Activated effector memory CD4-positive, alpha-beta T cell treated with Interleukin-2 at 50 U/mL for 16 hours (primary cell): ENCODE data around the gene SEC16A.

Source experiments
- DNase-seq: peaks from one replicate; pipeline ENCODE4 v3.0.0-alpha.2; 2020

The SEC16A gene

DNA sequence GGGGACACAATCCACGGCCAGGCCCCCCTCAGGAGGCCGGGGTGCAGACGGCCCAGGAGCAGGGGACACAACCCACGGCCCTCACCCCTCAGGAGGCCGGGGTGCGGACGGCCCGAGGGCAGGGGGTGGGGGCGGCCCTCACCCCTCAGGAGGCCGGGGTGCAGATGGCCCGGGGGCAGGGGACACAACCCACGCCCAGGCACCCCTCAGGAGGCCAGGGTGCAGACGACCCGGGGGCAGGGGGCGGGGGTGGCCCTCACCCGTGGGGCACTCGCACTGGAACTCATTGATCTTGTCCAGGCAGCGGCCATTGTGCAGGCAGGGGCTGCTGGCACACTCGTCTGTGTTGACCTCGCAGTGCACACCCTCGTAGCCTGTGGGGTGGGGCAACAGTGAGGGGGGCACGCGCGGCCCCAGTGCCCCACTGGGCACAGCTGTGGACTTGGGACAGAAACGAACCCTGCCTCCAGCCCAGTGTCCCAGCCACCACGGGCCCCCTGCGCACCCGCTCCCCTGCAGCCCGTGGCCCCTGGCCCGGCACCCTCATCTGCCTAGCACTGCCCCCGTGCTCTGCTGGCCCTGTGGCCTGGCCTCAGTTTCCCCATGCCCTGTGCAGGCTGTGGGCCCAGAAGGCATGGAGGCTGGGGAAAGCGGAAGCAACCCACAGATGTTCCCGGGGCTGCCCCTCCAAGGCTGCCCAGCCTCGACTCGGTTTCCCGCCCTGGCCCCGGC, 34.3 kb upstream of the SEC16A start:
- no peak for DNase-seq

DNA sequence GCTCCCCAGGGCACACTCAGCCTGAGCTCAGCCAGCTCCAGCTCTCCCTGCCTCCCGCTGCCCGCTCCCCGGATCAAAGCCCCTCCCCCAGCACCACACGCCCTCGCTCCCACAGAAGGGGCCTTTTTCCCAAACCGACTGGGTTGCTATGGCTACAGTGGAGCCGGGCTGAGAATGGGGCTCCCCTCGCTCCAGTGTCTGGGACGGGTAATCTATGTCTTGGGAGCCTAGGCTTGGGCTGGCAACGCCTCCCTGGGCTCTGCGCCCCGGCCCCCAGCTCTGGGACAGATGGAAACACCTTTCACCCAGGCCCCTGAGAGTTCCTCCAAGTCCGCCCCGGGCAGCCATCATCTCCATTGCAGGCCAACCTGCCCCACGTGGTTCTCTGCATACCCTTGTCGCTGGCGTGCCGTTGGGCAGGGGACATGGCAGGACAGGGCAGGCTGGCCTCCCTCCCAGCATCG, 33.4 kb upstream of the SEC16A start:
- DNase-seq: no peak

DNA sequence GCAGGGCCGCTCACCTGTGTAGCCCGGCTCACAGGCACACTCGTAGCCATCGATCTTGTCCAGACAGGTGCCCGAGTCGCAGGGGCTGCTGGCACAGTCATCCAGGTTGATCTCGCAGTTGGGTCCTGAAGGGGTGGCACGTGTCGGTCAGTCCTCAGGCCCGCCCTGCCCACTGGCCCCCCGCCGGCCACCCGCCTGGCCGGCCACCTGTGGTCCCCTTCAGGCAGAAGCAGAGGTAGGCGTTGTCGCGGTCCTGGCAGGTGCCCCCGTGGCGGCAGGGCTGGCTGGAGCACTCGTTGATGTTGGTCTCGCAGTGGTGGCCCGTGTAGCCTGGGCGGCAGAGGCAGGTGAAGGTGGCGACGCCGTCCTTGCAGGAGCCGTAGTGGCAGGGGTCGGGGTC, 32.4 kb upstream of the SEC16A start:
- no peak for DNase-seq

DNA sequence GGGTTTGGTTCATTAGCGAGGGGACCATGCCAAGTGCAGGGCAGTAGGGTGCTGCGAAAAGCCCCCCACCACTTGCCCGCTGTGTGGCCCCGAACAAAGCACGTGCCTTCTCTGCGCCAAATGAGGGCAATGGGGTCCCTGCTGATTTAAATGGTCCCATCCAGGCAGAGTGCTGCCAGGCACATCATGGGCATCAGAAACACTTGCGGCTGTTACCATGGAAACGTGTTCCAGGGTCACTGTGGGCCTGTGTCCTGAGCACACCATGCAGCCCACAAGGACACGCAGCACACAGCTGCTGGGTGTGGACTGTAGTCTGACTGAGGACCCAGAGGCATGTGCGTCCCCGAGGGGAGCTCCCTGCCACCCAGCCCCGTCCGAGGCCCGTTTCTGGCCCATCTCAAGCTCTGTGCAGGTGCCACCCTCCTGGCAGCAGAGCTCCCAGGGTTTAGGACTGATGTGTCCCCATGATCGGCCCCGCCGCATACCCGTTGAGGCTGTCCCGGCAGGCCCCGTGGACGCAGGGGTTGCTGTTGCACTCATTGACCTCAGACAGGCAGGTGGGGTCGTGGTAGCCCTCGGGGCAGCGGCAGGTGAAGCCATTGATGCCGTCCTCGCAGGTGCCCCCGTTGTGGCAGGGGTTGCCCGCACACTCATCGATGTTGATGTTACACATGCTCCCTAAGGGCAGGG, 31.3 kb upstream of the SEC16A start:
- no peak for DNase-seq

DNA sequence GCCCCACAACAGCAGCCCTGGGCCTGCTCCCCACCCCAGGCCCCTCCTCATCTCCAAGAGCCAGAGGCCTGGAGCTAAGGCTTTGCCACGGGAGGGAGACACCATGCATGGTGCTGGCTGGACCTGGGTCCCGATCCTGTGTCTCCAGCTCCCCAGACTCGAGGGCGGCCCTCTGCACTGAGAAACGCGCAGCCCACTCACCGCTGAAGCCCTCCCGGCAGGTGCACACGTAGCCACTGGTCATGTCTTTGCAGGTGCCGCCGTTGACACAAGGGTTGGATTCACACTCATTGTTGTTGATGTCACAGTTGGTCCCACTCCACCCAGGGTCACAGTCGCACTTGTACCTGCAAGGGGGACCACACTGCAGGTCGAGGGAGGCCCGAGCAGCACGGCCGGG, 30.4 kb upstream of the SEC16A start:
- no peak for DNase-seq

DNA sequence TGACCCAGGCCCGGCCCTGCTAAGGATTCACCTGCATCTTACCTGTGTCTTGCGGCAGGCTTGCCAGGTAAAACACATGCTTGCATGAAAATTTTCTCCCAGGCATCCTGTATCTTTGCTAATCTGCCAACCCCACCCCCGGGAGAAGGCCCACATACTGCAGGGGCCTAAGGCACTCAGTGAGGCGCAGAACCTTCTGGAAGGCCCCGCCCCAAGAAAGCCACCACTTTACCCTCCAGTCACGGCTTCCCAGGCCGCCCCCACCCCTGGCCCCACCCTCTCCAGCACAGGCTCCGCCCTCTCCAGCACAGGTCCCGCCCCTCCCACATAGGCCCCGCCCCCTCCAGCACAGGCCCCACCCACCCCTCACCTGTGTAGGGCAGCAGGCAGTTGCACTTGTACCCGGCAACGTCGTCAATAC, 29.8 kb upstream of the SEC16A start:
- DNase-seq: no peak

DNA sequence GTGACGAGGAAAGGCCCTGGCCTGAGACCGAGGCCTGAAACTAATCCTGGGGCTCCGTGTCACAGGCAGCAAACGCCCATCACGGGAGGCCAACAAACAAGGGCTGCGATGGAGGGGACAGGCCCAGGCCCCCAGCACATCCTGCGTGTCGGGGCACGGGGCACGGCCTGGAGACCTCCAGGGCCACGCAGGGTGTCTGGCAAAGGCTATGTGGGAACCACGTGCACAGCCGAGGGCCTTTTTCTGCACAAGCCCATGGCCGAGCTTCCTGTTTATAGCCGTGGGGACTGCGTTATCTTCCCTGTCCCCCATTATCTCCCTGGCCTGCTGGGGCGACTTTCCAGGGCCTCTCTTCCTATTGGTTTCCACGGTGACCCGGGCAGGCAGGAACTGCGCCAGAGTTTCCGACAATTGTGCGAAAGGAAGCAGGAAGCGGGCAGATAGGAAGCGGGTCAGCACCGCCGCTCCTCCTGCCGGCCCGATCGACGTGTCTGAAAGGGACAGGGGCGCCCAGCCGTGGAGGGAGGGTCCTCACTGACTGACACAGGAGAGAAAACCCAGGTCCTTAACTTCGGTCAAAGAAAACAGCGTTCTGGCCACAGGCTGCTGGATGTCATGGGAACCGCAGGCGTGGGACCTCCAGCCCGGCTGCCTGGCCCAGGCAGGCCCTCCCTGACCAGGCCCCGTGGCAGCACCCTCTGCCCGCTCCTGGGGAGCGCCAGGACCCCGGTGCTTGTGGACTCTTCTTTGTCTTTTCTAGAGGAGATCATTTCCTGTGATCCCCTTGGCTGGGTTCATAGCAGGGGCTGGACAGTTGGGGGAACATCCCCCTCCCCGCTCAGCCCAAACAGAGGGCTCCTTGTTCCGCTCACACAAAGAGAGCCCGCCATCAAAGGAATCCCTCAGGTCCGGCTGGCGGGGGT, 29.1 kb upstream of the SEC16A start:
- no peak for DNase-seq

DNA sequence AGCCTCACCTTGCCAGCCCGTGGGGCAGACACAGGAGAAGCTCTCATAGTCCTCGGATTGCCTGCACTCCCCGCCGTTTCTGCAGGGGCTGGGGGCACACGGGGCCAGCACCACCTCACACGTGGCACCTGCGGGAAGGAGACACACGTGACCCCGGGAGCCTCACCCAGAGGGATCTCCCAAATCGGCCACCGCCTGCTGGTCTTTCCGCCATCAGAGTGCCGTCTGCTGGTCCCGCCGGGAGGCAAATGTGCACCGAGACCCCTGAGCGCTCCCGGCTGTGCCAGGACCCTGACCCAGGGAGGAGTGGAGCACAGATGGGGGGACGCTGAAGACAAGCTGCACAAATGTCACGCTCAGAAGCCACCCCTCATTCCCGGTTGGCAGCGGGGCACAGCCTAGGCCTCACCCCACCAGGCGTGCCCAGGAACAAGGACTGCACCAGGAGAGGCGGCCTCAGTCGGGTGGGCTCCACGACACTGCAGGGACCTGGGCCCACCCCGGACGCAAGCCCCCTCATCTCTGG, 28.4 kb upstream of the SEC16A start:
- no peak for DNase-seq

DNA sequence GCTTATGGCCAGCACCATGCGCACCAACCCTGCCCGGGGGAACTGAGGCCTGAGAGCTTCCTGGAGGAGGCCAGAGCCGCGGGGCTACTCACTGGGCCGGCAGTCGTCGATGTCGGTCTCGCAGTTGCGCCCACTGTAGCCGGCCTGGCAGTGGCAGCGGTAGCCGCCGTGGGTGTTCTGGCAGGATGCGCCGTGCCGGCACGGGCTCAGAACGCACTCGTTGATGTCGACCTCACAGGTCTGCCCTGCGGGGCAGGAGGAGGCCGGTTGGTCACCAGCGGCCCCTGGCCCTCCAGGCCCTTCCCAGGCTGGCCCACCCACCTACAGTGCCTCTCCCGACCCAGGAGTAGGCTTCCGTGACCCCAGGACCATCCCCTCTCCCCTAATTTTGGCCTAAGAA, 27.7 kb upstream of the SEC16A start:
- DNase-seq: no peak

DNA sequence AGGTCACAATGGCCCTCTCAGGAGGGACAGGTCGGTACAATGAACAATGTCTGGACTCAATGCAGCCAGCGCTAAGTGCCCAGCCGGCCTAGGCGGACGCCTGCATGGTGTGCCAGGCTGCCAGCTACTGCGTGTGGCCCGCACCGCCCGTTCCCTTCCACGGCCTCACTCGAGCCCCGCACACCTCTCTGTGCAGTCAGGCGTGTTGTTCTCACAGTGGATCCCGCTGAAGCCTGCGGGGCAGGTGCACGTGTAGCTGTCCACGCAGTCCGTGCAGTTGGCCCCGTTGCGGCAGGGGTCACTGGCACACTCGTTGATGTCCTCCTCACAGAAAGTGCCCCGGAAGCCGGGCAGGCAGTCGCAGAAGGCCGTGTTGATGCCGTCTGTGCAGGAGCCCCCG, 26.7 kb upstream of the SEC16A start:
- DNase-seq: no peak

DNA sequence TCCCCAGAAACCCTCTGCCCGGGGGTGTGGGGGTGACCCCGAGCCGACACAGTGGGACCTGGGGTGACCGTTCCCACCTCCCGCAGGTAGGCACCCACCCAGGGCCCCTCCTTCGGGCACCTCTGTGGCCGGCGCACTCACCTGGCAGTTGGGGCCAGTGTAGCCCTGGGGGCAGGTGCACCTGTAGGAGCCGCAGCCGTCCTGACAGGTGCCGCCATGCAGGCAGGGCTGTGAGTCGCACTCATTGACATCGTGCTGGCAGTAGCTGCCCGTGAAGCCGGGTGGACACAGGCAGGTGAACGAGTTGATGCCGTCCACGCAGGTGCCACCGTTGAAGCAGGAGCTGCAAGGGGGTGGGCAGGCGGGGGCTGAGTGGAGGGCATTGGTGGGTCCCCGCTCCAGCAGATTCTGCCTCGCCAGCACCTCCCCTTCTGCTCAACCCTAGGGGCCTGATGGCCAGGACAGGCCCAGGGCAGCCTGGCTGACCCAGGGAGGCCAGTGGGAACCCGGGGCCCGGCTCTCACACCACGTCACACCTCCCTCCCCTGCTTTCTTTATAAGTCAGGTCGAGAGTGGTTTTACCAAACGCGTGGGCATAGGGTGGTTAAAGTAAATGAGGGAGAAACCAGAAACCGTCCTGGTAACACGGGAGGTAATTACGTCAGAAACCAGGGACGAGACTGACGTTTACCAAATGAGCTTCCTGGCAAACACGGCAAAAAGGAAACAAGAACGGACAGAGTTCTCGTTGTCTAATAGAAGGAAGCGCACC, 26.1 kb upstream of the SEC16A start:
- DNase-seq: no peak

DNA sequence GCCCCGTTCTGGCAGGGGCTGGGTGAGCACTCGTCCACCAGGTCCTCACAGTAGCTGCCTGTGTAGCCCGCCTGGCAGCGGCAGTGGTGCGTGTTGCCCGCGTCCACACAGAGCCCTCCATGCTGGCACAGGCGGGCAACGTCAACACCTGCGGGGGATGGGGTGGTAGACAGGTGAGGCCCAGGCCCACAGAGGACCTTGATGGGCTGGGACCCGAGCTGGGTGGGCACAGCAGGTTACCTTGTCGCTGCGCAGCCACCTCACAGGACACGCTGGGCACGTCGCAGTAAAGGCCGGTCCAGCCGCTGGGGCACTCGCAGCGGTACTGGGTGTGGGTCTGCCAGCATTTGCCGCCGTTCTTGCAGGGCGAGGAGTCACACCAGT, 25.1 kb upstream of the SEC16A start:
- DNase-seq: no peak

DNA sequence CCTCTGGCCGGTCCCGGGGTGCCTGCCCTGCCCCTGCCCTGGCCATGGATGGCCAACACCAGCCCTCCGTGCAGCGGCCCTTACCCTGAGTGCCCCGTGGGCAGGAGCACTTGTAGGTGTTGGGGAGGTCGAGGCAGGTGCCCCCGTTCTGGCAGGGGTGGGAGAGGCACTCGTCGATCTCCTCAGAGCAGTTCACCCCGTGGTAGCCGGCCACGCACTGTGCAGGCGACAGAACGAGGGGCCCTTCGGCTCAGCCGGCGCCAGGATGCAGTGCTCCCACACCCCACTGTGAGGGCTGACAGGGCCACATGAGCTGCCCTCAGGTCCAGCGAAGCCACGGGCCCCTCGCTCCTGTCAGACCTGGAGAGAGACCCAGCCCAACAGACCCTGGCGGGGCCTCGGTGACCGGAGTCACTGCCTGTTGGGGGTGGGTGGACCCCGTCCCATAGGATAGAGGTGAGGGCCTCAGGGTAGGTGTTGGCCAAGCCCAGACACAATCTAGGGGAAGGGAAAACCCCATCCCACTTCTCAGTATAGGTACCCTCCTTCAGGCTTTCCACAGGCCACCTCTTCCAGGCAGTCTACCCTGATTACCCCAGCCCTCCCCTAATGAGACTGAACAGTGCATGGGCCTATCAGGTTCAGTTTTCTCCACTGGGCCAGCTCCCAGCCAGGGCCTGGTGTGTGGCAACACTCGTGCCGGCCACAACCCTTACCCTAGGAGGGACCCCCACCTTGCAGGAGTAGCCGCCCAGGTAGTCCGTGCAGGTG, 24.6 kb upstream of the SEC16A start:
- no peak for DNase-seq

DNA sequence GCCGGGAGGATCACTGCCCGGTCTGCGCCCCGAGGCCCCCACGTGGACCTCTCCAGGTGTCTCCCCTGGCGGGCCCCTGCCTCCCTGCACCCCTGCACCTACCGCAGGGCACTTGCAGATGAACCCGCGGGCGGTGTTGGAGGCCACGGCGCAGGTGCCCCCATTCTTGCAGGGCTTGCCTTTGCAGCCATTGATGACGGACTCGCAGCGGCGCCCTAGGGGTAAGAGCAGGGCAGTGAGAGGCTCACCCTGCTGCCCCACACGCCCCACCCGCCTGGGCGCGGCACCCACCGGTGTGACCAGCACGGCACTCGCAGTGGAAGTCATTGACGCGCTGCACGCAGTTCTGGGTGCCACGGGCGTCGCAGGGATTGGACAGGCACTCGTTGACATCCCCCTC, 23.6 kb upstream of the SEC16A start:
- DNase-seq: no peak

DNA sequence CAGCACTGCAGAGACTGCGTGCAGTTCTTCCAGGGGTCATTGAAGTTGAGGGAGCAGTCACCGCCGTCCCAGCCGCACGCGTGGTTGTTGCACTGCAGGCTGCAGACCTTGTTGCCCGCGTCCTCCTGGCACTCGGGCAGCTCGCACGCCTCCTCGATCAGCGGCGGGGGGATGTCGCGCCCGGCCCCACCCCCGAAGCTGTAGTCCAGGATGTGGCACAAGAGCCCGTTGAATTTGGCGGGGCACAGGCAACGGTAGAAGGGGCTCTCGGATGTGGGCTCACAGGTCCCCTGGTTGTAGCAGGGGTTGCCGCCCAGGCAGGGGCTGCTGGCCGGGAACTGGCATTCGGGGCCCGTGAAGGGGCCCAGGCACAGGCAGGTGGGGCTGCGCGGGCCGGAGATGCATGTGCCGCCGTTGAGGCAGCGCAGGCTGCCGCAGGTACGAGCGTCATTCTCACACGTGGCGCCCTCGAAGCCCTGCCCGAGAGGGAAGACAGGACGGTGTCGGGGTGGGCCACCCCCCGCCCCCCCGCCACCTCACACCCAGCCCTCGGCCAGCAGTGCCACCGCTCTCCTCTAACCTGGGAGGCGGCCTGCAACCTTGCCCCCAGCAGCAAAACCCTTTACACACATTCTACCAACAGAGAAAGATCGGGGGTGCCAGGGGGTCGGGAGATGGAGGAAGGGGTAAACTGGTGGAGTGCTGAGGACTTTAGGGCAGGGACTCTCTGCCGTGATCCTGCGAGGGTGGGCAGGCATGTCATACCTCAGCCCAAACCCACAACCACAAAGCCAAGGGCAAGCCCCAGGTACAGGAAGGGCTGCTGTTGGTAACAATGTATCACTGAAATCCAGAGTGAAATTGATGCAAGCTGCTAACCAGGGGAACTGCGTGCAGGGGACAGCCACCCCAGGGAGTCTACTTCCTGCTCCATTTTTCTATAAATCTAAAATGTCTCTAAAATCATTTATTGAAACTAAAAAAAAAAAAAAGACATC, 22.9 kb upstream of the SEC16A start:
- no peak for DNase-seq

DNA sequence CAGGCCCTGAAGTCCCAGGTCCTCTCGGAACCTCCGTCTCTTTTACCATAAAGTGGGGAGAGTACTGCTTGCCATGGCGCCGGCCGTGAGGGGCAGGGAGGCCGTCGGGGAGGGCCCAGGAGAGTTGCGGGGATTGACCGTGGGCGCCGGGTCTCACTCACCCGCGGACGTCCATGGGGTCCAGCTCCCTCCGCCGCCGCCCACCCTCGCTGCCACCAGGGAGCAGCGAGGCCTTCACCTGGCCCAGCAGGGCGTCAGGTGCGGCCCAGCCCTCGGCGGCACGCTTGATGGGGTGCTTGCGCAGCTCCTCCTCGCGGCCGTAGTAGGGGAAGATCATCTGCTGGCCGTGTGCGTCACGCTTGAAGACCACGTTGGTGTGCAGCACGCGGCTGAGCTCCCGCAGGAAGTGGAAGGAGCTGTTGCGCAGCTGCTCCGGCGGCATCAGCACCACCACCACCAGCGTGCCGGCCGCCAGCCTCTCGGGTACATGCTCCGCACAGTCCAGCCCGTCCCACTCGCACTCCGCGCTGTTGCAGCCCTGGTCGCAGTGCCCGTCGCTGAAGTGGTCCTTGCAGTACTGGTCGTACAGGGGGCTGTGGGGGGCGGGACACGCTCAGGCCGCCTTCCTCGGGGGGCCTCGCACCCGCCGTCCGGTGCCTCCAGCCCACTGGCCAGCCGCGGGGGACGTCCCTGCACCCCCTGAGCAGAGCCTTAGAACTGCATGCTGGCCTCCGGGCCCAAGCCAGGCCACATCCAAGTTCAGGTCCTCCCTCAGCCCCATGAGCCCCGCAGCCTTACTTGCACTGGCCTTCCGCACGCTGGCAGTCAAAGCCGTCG, 21.9 kb upstream of the SEC16A start:
- DNase-seq: no peak

DNA sequence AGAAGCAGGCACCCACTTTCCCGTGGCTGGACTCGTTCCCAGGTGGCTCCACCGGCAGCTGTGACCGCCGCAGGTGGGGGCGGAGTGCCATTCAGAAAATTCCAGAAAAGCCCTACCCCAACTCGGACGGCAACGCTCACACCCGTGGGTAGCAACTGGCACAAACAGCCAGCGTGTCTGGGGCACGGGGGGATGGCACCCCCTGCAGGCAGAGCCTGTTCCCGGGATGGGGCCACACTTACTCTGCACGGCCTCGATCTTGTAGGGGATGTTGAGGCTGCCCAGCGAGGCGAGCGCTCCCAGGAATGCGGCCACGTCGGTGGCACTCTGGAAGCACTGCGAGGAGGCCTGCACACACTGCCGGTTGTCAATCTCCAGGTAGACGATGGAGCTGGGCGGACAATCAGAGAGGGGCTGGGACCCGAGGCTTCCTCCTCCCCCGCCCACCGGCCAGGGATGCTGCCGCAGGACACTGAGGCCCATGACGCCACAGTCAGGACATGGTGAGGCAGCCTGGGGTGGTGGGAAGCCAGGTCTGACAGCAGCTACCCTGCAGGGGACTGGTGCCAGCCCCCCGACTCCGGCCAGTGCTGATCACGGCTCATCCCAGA, 20.2 kb upstream of the SEC16A start:
- no peak for DNase-seq

DNA sequence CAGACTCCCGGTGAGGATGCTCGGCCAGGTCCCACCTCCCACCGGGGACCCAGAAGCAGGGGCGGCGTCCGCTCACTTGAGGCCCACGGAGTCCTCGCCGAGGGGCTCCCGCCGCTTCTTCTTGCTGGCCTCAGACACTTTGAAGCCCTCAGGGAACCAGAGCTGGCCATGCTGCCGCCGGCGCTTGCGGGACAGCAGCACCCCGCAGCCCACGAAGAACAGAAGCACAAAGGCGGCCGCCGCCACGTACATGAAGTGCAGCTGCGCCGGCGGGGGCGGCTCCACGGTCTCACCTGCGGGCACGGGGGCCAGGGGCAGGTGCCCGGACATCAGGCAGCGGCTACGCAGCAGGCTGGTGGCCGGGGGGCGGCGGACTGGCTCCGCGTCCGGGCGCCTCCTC, 19.4 kb upstream of the SEC16A start:
- DNase-seq: no peak

DNA sequence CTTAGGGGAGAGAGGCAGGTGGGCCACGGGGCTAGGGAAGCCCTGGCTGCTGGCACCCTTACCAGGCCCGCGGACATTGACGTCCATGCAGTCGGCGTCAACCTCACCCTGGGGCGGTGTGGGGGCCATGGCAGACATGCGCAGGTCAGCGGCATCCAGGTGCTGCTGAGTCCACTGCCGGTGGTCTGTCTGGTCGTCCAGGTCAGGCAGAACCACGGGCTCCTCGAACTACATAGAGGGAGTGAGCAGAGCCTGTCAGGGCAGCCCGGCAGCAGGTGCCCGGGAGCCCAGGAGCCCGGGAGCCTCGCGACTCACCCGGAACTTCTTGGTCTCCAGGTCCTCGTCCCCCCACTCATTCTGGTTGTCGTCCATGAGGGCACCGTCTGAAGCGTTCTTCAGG, 18.8 kb upstream of the SEC16A start:
- DNase-seq: no peak
